ENCODE data around the gene DNAJC13.

DNA sequence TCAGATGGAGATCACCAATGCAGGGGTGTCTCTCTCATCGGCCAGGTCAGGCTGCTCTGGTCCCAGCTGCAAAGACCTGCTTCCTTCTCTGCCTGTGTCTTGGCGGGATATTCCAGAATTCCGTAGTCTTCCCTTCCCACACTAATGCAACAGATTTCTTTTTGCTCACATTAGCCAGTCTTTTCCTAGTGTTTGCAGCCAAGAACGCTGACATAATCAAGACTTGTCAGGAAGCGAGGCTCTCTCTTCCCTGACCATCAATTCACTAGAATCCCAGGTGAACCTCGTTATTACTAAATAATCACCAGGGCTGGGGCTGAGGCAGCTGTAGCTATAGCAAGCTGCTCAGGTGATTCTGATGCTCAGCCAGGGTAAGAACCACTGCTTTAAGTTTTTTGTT, 136.5 kb downstream of the DNAJC13 start:
- TF ChIP-seq, protein P1, sequence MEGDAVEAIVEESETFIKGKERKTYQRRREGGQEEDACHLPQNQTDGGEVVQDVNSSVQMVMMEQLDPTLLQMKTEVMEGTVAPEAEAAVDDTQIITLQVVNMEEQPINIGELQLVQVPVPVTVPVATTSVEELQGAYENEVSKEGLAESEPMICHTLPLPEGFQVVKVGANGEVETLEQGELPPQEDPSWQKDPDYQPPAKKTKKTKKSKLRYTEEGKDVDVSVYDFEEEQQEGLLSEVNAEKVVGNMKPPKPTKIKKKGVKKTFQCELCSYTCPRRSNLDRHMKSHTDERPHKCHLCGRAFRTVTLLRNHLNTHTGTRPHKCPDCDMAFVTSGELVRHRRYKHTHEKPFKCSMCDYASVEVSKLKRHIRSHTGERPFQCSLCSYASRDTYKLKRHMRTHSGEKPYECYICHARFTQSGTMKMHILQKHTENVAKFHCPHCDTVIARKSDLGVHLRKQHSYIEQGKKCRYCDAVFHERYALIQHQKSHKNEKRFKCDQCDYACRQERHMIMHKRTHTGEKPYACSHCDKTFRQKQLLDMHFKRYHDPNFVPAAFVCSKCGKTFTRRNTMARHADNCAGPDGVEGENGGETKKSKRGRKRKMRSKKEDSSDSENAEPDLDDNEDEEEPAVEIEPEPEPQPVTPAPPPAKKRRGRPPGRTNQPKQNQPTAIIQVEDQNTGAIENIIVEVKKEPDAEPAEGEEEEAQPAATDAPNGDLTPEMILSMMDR (IDR thresholded peaks at IDR 0.05) = no peak
- TF ChIP-seq POLR2A (IDR thresholded peaks at IDR 0.05) (no peak), POLR2AphosphoS5 (IDR thresholded peaks at IDR 0.05) (no peak)

All from suprapubic skin (tissue), 4 donors.